HG03045 (cell line): Measurements from ENCODE around the gene HEMGN.

ENCODE experiments used
- ATAC-seq: cut with Tn5 transposase; IDR thresholded peaks from one replicate; pipeline ENCODE4 v1.9.1; 2021; ENCODE audit warnings: mild to moderate bottlenecking, moderate library complexity; ENCODE audit not compliant: unreplicated experiment

Gene HEMGN

DNA sequence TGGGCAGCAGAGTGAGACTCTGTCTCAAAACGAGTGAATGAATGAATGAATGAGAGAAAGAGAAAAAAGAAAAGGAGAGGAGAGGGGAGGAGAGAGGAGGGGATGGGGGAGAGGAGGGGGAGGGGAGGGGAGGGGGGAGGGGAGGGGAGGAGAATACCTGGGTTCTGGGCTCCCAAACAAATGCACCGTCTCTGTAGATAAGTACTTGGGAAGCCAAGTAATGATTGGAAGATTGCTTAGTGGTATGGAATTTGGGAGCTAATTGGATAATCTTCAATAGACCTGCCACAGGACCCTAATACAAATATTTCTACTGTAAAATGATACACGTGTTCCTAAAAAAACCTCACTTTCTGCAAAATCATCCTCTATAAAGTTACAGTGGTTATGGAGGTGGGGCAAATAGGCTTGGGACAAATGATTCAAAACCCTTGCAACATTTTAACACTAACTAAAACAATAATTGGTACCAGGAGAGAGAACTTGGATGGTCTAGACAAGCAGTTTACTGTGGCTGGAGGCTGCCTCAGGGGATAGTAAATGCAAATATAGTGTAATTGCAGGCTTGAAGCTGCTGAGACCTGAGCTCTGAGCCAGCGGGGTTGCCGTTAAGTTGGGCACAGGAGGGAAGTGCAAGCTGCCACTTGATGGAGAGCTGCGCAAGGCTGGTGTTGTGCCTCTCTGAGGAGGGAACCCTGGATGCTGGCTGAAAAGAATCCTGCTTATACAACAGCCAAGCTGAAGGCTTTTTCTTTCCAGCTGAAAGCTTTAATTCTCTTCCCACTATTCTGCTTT lies 3.5 kb downstream of the HEMGN start:
- no peak for ATAC-seq

- no peak for ATAC-seq
Measured at GRCh38 chr9:97933297-97933998, 4.5 kb downstream of the HEMGN start.

- no peak for ATAC-seq
Measured at GRCh38 chr9:97930972-97931371, 7.0 kb downstream of the HEMGN start.

DNA sequence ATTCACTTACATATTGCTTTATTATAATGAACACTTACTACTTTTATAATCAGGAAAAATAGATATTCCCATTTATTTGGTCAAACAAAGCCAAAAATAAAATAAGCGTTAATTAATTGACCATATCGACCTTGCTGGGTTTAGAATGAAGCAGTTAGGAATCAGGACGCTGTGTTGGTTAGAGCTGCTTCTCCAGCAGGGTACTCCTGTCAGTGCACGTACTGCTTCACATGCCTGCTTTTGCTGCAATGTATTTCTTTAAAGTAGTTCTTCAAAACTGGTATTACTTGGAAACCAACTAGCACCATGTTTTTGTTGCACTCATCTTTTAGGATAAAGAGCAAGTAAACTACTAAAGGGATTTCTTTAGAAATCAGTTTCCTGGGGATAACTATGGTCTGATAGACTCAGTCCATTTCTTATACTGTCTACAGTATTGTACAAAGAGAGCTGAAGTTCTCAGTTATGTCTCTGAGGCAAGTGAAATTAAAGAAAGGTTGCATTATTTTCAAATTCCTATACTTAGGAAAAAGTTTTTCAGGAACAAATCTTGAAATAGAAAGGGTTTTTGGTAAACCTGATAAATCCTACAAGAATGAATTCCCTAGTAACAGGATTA lies 8.9 kb downstream of the HEMGN start:
- no peak for ATAC-seq

DNA sequence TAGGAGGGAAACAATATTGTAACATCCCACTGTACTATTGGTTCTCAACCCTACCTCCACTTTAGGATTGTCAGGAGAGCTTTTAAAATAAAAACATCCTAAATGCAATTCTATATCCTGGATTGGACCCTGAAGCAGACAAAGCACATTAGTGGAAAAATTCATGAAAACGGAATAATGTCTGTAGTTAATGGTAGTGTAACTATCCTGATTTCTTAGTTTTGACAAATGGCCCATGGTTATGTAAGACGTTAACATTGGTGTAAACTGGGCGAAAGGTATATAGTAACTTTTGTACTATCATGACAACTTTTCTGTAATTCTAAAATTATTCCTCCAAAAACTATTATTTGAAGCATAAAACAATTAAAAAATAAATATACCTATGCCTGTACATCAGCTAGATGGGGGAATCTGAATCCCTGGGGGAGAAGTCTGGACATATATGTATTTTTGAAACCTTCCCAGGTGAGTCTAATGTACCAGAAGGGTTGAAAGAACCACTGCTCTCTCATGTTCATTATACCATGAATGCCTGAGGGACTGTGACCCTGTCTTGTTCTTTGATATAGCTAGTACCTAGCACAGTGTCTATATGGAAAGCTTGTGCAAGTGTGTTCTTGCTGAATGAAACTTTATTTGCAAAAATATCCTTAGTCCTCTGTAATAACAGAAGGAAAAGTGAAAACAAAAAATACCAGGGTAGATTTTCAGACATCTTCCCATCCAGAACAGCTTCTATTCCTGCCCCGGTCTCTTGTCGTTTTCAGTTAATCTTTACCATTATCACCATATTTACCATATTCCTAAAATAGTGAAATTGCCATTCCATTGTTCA lies 12.3 kb downstream of the HEMGN start:
- ATAC-seq: no peak

DNA sequence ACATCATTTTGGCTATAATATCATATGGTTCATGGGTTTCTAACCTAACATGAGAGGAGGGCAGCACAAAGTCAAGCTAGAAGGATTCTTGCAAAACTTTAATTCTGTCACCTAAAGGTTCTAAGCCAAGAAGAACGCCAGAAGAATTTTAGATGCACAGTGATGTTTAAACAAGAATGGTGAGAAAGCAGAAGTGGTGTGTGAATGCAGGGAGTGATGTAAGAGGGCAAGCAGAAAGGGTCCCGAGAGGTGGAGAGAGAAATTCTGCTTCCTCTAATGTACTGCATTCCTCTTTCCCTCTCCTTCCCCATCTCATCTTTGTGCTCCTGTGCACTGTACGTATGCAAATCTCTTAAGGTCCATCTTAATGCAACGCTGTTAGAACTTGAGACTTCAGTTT lies 13.6 kb downstream of the HEMGN start:
- ATAC-seq: no peak

DNA sequence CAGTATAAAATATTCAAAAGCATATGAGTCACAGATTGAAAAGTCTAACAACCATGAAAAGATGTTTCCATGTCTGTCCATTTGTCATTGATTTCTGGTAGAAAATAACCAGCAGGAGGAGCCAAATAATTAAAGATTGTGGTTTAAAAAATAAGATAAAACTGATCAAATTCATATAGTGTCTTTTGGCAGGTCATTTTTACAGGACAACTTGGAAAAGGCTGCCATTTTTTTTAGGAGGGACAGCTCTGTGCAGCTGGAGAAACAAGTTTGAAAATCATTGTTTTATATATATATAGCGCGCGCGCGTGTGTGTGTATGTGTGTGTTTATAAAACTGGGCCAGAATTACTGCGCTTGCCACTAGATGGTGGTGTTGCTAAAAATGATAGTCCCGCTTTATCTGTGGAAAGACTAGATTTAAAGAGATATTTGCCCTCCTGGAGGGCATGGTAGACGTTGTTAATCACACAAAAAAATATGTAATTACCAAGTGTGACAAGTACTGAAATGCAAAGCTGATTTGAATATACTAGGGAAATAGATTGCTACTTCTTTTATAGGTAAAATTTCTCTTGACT lies 14.4 kb downstream of the HEMGN start:
- ATAC-seq: peak; percentile 30

DNA sequence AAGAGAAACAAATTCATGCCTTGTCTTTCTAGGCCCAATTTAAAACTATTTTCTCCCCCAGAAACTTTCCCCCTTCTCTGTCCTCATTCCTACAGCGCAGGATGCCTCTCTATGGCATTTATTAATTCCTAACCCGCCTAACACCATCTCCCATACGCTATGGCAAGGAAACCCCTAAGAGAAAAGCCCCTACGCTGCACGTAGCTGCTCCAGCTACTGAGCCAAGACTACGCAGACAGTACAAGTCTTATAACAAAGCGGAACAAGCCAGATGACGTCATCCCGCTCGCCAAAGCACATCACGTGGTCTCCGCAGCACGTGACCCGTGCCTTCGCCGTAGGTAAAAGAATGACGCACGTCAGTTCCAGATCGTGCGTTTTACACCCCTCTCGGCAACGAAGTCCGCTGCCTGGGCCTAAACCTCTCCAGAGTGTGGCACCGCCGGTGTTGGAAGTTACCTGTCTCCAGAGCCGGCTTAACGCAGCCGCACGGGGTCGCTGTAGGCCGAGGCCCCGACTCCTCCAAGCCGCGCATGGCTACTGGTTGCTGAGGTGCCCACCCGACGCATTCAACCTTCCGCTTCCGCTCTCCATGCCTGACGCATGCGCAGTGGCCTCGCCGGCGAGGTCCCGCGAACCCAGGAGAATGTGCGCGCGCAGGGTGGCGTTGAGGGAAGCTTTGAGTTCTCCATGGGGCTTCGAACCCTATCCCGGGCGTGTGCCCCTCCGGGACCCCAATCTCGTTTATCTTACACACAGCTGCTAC lies 15.8 kb downstream of the HEMGN start, which contains the start of gene TRMO:
TSS of gene TRMO (minus strand) at position 542 of the 766 bp plus-strand sequence. CDS start at position 535, 7 bp downstream.
- ATAC-seq: peak; percentile 90

DNA sequence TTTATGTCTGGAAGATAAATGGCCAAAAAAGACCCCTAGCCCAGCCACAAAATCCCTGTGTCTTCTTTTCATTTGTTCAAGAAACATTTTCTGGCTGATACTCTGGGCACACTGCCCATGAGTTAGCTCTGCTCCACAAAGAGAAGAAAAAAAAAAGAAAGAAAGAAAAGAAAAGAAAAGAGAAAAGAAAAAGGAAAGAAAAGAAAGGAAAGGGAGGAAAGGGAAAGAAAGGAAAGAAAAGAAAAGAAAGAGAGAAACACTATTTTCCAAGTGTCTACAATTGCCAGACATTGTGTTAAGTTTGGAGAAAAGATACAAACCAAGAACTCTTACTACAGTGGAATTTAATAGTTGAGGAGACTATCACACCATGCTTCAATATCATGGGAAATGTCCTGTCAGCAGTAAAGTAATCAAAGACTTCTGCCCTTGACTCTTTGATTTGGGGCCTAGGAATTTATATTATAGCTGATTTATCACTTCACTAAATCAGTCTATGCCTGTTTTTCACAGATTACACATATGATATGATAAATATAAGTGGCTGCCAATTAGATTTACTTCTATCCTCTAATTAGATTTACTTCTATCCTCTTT lies 18.7 kb downstream of the HEMGN start:
- no peak for ATAC-seq

DNA sequence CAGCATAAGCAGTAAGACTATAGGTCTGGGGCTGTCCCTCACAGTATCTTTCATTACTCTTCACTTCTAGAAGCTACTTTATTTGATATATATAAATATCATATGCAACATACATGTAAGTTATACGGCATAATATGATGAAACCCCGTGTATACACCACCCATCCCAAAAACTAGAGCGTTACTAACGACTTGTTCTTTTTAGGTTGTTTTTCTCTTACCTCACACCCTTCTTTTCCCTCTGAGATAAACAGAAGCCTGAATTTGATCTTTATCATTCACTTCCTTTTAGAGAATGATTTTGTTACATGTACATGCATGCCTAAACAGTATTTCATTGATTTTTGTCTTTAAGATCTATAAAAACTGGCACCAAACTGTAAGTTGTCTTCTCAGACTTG lies 19.4 kb downstream of the HEMGN start:
- no peak for ATAC-seq

GRCh38 chr9:97911970-97912369 lies 26.0 kb downstream of the HEMGN start:
- no peak for ATAC-seq

DNA sequence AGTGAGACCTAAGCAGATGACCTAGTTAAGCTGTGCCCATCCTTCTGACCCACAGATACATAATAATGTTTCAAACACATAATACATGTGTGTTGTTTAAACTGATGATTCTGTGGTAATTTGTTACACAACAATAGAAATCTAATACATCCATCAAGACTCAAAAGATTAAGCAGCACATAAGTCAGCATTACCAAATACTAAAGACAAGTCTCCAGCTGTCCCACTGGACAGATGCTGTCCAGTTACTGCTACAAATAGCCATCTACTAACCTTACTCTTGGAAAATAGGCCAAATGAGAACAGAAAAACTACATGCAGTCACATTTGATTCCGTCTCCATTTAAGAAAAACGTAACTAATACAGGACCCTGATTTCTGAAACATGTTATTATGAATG lies 26.4 kb downstream of the HEMGN start:
- ATAC-seq: no peak

GRCh38 chr9:97910357-97910756 lies 27.6 kb downstream of the HEMGN start:
- ATAC-seq: no peak

DNA sequence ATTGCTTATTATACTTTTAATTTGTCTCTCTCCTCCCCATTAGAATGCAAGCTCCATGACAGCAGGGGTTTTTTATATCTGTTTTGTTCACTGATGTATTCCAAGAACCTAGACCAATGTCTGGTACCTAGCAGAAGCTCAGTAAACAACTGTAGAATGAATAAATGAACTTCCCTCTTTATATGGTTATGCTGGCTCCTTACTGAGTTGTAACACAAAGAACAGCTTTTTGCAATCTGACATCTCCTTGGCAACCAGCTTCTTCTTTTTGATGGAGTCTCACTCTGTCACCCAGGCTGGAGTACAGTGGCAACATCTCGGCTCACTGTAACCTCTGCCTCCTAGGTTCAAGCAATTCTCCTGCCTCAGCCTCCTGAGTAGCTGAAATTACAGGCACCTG lies 29.3 kb downstream of the HEMGN start:
- no peak for ATAC-seq

- ATAC-seq: no peak
Measured at GRCh38 chr9:97907632-97908031, 30.3 kb downstream of the HEMGN start.

DNA sequence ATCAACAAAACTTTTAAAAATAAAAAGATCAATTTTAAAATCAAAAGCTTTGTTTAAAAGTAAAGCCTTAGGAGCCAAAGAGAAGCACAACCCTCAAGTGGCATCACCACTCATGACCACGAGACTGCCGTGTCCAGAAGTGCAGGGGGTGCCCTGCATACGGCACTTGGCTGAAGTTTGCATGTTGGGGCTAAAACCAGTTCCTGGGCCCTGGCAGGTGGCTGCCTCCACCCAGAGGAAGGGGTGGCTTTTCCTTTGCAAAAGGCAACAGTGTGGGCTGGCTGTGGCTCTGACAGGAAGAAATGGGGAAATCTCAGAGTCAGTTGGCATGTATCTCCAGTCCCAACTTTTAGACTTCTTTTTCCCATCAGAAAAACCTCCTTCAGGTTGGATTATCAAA lies 30.9 kb downstream of the HEMGN start:
- ATAC-seq: no peak

DNA sequence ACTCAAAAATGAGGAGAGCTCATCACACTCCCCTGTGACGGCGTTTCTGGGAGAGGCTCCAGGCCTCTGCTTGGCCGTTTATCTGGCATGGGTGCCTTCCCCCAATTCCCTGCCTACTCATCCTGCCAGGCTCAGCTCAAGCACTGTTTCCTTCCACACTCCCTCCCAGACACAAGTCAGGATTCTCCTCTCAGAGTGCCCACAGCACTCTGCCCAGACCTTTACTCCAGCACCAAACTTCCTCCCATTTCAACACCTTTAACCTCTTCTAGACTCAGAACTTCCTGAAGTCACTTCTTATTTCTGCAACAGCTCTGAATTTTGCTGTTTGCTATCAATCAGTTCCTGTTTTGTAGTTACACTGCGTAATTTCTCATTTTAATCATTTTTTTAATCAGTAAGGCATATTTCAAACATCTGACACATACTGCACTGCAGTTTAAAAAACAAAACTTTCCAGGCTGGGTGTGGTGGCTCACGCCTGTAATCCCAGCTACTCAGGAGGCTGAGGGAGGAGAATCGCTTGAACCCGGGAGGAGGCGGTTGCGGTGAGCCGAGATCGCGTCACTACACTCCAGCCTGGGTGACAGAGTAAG lies 31.6 kb downstream of the HEMGN start:
- ATAC-seq: no peak

DNA sequence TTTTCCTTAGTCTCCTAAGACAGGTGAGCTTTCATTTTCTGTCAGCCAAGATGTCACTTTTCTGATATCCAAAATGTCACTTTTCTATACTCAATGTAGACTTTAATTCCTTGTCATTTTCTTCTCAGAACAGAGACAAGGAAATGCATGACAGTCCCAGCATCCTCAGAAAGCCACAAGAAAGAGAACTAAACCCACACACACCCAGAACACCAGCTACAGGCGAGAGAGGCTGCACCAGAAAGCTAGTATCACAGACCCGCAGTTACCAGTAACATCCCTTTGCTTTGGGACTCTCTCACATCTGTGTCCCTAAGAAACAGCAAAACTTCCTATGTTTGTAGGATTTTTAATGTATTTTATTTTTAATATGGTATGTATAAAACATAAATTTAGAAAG lies 32.7 kb downstream of the HEMGN start:
- no peak for ATAC-seq

DNA sequence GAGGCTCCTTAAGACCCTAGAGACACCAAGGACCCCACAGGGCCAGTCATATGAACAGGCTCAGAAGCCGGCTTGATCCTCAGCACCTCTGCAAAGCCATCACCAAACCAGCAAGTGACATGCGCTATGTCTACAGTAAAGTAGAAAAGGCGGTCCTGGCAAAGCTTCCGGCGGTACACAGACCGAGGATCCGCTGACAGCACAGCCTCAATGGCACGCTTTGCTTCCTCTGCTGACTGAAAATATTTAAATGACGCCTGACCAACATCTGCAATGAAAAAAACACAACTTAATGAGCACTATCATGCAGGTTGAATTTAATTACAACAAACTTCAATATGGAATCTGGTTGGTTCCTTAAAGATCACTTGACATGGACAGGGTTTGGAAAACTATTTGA lies 33.2 kb downstream of the HEMGN start:
- ATAC-seq: no peak
